RPMI8226 (cell line): ENCODE results near the gene HIPK4.
"Not testable (repeated sequence)": the region's sequence is repeated elsewhere in the genome, so short reads cannot be mapped to it uniquely, and the experiment has no call there.

Source experiments
- DNase-seq: peaks from one replicate; pipeline ENCODE4 v3.0.0-alpha.2; 2015

HIPK4 gene

DNA sequence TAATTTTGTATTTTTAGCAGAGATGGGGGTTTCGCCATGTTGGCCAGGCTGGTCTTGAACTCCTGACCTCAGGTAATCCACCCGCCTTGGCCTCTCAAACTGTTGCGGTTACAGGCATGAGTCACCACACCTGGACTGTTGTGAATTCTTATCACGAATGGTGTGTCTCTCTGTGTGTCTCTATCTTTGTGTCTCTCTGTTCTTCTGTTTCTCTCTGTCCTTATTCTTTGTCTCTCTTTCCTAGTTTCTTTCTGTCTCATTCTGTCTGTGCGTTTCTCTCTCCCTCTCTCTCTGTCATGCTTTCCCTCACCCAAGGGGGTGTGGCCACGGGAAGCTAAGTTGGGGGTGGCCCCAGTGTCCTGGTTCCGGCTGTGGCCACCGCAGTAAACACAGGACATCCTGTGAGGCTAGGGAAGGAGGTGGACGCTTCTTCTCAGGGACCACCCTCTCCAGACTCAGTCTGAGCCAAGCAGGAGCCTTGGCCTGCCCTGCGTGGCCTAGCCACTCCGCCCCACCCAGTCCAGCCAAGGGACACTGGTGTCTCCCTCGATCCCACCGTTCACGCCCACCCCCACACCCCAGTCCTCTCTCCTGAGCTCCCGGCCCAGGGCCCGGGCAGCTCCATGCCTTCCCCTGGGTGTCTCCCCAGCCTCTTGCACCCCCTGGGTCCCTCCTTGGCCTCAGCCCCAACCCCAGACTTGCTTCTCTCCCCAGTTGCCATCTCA, 27.1 kb upstream of the HIPK4 start:
- DNase-seq = peak; percentile 51

DNA sequence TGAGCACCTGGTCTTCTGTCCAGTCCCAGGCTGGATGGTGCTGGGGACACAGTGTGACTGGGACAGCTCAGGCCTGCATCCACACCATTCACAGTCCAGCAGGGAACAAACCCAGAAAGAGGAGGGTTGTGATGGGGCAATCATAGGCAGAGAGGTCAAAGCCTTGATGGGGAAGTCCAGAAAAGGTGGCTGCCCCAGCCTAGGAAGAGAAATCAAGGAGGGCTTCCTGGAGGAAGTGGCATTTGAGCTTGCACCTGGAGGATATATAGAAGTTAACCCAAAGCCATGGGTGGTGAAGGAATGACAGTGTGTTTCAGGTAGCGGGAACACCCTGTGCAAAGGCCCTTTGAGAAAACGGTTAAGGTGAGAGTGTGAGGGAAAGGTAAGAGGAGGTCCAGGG, 25.8 kb upstream of the HIPK4 start:
- DNase-seq = no peak

DNA sequence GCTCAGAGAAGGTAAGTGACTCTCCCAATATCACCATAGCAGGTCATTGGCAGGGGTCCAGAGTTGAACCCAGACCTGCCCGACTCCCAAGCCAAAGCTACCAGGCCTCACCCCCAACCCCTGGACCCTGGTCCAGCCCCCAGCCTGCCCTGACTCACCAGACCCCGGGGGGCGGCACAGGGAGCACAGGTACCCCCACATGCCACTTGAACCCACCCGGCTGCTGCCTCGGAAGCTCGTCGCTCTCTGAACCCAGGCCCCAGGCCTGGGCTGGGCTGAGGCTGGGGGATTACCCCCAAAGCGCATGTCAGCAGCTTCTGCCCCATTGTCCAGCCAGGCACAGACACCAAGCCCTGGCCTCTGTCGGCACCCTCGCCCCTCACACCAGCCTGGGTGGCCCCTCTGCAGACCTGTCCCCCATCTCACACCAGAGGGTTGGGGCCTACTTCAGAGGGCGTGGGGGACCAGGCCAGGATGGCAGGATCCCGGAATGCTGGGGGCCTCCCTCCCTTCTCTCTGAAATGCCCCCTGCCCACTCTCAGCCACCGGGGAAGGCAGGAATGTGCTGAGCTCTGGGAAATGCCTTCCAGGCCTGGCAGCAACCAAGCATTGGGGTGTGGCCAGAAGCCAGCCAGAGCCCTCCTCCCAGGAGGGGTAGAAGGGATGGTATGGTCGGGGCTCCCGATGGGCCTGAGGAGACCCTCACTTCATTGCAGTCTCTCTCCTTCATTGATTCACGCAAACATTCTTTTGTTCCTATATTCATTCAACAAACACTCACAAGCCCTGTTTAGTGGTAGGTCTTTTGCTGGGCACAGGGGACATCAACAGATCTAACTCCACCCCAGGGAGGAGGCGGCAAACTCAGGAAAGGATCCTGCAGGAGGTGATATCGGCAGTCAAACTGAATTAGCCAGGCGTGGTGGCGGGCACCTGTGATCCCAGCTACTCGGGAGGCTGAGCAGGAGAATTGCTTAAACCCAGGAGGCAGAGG, 24.9 kb upstream of the HIPK4 start:
- no peak for DNase-seq

DNA sequence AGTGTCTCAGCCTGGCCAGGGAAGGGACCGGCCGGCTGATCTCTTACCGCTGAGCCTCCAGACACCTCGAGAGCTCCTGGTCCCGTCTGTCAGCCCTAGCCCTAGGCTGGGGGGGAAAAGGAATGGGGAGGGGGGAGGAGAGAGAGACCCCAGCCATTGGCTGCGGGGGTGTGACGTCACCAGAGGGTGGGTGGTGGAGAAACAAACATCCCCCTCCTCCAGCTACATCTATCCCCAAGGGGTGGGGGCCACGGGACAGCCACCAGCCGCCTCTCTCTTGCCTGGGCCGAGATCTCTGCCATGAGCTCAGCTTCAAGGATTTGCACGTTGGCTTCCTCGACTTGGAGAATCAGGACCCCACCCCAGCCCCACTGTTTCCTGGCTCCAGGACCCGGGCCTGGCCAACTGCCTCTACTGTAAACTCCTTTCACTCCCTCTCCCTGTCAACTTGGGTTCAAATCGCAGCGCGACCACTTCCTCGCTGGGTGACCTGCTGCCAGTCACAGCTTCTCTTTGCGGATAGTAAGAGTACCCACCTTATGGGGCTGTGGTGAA, 23.4 kb upstream of the HIPK4 start, which contains the start of gene PRX:
PRX (minus strand) TSS at position 88 of the 555 bp plus-strand sequence. CDS start 5,446 bp downstream, outside the sequence.
- DNase-seq = no peak

DNA sequence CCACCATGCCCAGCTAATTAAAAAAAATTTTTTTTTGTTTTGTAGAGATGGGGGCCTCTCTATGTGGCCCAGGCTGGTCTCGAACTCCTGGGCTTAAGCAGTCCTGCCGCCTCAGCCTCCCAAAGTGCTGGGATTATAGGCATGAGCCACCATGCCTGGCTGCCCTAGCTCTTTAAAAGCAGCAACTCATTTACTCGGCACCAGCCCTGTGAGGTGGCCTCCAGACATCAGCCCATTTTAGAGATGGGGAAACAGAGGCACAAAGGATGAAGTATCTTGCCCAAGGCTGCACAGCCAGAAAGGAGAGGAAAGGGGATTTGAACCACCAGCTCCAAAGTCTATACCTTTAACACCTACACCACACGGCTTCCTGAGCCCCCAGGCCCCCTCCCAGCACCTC, 22.9 kb upstream of the HIPK4 start:
- no peak for DNase-seq

DNA sequence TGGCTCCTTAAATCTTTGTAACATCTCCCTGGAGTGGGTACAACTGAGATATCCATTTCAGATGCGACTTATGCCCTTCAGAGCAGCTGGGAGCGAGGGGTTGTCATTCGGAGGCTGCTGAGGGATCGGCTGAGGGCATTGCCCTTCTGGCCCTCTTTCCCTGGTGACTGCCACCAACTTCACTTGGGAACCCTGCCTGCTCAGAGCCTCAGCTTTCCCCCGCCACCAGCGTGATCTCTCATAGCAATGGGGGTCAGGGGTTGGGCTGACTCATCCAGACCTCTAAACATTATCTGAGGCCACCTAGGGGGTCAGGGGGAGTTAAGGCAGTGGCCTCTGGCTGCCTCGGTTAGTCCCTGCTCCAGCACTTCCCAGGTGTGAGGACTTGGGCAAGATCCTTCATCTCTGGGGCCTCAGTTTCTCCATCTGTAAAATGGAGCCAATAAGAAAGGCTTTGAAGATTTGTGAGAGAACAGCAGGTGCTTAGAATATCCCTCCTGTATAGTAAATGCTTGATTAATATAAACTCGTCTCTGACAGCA, 22.0 kb upstream of the HIPK4 start:
- no peak for DNase-seq

DNA sequence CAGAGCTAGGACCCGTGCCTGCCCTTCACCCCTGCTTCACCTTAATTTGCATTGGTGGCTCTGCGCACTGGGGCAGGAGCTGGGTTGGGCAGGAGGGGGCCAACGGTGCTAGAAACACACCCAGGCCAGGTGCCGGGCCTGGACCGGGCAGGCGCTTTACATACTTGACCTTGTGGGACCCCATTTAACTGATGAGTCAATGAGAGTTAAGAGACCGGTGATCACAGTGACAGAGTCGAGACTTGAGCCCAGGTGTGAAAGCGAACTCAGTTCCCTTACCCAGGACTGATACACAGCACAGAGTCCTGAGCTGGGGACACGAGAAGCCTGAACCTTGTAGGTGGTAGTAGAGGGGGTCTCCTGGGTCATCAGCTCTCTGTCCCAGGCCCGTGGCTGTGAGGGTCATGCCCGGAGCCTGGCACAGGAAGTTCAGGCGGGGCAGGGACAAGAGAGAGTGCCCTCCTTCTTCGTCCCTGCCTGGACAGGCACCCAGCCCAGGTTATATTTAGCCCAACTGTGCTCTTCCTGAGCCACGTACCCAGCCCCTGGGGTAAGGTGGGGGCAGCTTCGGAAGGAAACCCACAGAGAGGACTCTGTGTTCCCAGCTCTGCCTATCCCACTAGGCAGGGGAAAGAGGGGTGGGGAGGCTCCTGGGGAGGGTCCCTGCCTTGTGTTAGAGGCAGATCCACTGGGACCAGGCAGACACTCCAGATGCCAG, 21.3 kb upstream of the HIPK4 start:
- peak; percentile 85 for DNase-seq

DNA sequence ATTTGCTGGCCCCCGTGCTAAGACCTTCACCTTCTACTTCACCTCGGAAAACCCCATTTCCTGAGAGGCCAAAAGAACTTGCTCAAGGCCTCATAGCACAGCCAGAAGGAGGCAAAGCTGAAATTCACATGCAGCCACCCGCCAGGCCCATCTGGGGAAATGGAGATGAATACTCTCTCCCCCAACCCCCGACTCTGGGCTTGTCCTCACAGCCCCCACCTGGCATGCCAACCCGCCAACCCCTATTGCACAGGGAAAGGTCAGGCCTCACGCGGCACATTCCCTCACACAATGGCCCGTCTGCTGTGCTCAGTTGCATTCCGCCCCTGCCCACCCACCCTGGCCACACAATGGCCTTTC, 20.0 kb upstream of the HIPK4 start:
- peak; percentile 52 for DNase-seq

DNA sequence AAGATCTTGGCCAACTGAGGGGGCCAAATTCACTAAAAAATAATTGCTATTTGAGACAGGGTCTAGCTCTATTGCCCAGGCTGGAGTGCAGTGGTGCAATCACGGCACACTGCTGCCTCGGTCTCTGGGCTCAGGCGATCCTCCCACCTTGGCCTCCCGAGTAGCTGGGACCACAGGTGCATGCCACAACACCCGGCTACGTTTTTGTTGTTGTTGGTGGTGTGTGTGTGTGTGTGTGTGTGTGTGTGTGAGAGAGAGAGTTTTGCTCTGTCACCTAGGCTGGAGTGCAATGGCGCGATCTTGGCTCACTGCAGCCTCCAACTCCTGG, 18.6 kb upstream of the HIPK4 start:
- not testable (repeated sequence) for DNase-seq

DNA sequence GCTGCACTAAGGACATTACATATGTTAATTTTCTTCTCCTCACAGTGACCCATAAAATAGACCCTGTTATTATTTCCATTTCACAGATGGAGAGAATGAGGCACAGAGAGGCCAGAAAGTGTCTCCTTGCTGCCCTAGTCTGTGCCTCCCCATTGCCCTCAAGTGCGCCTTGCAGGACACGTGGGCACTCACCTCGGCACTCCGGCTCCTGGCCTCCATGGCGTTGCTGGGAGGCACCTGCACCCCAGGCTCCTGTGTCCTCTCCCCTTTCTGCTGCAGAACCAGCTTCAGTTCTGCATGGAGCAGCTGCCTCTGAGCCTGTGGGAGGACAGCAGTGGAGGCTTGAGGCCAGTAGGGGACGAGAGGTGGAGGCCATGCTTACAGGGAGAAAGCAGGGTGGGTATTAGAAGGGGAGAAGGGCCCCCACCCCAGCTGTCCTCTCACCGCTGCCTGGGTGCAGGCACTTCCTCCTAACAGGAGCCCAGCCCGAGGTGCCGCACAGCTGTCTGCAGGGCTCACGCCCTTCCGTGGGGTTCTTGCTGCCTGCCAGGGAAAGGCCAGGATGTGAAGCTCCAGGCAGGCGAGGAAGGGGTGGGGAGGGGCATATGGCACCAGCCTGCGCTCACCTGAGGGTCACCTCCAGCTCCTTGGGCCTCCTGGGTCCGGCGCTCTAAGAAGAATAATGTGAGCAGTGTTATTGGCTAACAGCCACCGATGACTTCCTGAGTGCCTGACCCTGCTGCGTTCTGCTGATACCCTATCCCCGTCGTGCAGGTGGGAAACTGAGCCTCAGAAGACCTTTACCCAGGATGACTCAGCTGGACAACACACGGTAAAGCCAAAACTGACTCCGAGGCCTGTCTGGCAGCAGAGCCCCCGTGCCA, 18.0 kb upstream of the HIPK4 start:
- DNase-seq = no peak

DNA sequence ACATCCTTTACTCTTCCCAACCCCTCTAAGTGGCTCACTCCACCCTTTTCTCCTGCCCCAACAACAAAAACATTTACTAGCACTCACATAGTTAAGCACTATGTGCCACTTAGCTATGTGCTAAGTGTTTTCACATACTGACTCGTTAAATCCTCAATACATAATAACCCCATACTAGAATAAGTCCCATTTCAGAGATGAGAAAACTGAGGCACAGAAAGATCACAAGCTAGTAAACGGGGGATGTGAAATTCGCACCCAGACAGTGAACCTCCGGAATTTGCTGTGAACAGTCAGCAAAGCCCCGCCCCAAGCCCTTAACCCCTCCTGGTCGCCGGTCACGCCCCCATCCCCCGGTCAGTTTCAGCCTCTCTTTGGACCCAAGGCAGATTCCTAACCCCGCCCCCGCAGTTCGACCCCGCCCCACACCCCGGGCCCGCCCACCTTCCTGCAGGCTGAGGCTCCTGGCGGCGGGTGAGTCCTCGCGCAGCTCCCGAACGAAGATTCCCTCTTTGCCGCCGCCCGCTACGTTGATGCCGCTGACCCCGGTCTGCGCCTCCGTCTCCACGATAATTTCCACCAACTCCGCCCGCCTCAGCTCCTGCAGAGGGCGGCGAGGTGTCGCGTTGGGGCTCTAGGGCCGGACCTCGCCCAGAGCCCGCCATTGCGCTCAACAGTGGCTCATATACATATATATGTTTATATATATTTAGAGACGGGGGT, 13.4 kb upstream of the HIPK4 start:
- DNase-seq = peak; percentile 89

DNA sequence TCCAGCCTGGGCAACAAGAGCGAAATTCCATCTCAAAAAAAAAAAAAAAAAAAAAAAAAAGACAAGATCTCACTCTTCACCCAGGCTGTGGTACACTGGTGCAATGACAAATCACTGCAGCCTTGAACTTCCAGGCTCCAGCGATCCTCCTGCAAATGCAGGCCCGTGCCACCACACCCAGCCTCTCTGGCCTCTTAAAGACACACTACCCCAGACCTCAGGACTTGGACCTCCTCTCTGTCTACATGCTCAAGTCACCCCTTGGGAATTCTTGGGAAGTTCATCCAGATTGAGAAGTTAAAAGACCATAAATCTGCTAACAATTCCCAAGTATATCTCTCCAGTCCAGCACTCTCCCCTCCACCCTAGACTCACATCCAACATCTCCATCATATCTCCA, 10.6 kb upstream of the HIPK4 start:
- no peak for DNase-seq

DNA sequence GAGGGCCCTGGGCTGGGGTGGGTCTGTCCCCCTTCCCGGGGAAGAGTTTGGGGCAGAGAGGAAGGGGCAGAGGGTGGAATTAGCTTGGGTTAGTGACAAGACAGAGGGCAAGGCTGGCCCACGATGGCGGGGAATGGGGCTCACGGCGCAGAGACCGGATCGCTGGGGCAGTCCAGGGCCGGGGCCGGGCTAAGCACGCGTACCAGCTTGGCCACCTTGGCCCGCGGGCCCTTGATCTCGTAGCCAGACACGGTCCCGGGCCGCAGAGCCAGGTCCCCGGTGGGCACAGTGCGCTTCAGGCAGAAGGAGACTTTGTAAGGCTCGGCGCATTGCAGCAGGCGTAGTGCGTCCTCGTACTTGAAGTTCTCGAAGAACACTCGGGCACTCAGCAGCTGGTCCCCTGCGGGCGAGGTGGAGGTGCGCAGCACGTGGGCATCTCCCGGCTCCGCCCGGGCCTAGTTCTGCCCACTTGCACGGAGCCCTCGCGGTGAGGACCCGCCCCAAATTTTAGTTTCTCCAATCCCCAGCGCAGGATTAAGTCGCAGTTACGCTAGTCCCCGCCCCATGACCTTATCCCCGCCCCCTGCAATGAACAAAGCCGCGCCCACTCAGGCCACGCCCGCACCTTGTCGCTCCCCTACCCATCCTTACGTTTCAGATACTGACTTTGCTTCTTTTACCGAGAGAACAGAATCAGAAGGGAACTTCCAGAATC, 8.6 kb upstream of the HIPK4 start:
- no peak for DNase-seq

DNA sequence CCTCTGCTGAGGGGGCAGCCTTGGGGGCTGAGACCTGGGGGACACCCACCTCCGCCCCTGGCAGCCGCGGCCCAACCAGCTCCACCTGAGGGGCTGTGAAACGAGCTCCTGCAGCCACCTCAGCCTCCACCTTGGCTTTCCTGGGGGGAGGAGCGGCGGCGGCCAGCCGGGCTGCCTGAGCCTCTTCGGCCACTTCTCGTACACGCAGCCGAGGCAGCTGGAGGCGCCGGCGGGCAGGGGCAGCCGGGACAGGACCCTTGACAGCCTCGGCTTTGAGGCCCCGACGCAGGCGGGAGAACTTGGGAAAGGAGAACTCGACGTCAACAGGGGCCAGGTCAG, 7.6 kb upstream of the HIPK4 start:
- DNase-seq = no peak

DNA sequence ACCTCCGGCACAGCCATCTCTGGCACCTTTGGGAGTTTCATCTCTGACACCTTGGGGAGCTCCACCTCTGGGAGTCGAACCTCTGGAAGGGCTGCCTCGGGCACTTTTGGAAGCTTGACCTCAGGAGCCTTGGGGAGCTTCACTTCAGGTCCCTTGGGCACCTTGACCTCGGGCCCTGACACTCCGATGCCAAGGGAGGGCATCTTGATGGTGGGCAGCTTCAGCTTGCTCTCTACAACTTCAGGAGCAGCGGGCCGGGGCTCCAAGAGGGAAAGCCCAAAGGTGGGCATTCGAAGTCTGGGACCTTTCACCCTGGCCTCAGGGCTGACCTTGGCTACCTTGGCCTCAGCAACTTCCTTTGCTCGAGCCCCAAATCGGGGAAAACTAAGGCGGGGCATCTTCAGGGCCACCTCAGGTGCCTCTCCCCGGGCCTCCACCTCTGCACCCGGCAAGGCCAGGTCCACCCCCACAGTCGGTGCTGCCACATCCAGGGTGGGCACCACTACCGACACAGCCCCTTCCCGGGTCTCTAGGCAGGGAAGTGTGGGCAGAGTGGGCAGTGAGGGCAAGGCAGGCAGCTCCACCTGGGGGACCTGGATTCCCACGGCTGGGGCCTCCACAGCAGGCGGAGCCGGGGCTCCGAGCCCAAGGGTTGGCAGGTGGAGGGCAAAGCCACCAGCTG, 7.0 kb upstream of the HIPK4 start:
- no peak for DNase-seq

DNA sequence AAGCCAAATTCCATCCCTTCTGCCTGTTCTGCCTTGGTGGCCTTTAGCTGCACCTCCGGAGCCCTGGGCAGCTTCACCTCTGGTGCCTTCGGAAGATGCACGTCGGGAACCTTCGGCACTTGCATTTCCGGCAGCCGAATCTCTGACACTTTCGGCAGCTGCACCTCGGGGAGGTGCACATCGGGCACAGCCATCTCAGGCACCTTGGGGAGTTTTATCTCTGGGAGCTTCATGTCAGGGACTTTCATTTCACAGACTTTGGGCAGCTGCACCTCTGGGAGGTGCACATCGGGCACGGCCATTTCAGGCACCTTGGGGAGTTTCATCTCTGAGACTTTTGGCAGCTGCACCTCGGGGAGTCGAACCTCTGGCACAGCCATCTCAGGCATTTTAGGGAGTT, 6.0 kb upstream of the HIPK4 start:
- DNase-seq = peak; percentile 49

DNA sequence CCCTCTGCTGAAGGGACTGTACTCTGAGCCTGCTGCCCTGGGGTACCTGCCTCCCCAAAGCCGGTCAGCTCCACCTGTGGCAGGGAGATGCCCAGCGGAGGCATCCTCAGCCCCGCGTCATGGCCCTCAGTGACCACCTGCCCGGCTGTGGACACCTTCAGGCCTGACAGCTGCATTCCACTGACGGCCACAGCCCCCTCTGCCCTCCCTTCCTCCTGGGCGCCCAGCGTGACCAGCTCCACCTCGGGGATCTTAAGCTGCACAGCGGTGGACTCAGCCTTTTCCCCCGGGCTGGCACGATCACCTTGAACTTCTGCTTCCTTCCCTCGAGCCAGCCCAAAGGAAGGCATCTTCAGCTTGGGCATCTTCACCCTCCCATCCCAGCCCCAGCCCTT, 4.8 kb upstream of the HIPK4 start:
- no peak for DNase-seq

DNA sequence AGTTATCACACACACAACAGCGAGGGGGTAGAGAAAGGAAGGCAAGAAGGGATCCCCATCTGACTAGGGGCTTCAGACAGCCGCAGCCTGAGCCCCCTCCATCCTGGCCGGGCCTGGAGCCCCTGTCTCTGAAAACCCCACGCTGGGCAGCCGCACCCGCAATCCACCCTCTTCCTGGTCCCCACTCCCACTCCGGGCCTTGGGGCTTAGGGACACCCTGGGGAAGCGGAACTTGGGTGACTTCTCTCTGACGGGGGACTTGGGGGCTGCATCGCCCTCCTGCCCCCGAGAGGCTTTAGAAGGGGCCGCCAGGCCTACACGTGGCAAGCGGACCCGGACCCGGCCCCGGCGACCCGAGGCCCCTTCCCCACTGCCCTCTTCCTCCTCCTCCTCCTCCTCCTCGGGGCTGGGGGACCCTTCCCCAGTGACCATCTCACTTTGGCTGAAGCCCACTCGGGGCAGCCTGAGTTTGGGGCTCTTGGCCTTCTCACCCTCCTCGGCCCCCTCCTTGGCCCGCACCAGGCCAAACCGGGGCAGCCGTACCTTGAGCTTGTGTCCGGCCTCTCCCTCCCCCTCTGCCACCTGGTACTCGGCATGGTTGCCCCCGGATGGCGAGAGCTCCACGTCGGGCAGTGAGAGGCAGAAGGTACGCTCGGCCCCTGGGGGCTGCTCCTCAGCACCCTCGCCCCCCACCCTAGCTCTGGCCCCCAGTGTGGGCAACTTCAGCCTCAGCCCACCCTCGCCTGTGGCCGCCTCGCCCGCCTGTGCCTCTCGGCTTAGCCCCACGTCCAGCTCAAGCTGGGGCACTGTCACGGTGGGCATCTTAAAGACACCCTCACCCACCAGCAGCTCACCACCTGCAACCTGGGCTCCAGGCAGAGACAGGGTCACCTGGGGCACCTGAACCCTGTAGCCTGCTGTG, 4.2 kb upstream of the HIPK4 start:
- no peak for DNase-seq
